GM21423 (cell line): ENCODE measurements around the gene OAF.

ENCODE experiments used
- ATAC-seq: cut with Tn5 transposase; IDR thresholded peaks from one replicate; pipeline ENCODE4 v1.9.1; 2021; ENCODE audit warnings: mild to moderate bottlenecking, moderate library complexity; ENCODE audit not compliant: unreplicated experiment

OAF gene

GRCh38 chr11:120219938-120220746 is 9.3 kb downstream of the OAF start:
- ATAC-seq, result no peak

- no peak for ATAC-seq
Measured at GRCh38 chr11:120220747-120221037, 9.9 kb downstream of the OAF start.

- no peak for ATAC-seq
Measured at GRCh38 chr11:120221115-120221752, 10.4 kb downstream of the OAF start.

- no peak for ATAC-seq
Measured at GRCh38 chr11:120222916-120223315, 12.1 kb downstream of the OAF start.

- no peak for ATAC-seq
Measured at GRCh38 chr11:120223793-120224192, 13.0 kb downstream of the OAF start.

- no peak for ATAC-seq
Measured at GRCh38 chr11:120224361-120224760, 13.5 kb downstream of the OAF start.

- ATAC-seq, result no peak
Measured at GRCh38 chr11:120224972-120225909, 14.4 kb downstream of the OAF start.

- ATAC-seq, result no peak
Measured at GRCh38 chr11:120226242-120226641, 15.4 kb downstream of the OAF start.

- ATAC-seq, result no peak
Measured at GRCh38 chr11:120226714-120227113, 15.9 kb downstream of the OAF start.

GRCh38 chr11:120227228-120227852 is 16.5 kb downstream of the OAF start:
- no peak for ATAC-seq

GRCh38 chr11:120228794-120229384 is 18.1 kb downstream of the OAF start:
- no peak for ATAC-seq

GRCh38 chr11:120229451-120230424 is 18.9 kb downstream of the OAF start:
- ATAC-seq, result no peak

- no peak for ATAC-seq
Measured at GRCh38 chr11:120230433-120231071, 19.7 kb downstream of the OAF start.

GRCh38 chr11:120231963-120232362 is 21.1 kb downstream of the OAF start:
- no peak for ATAC-seq

- no peak for ATAC-seq
Measured at GRCh38 chr11:120233207-120233803, 22.5 kb downstream of the OAF start.

GRCh38 chr11:120235024-120235628 is 24.3 kb downstream of the OAF start:
- ATAC-seq, result no peak

GRCh38 chr11:120236169-120237107 is 25.6 kb downstream of the OAF start:
- no peak for ATAC-seq
